Neuronal stem cell (in vitro differentiated cells): Measurements from ENCODE around the gene BMS1.

ENCODE experiments used
- DNase-seq: peaks from one replicate; pipeline ENCODE4 v3.0.0-alpha.2; 2013; ENCODE audit warnings: low spot score
- H2AFZ ChIP-seq: one replicate; pipeline ENCODE4 v1.6.1; 2013; ENCODE audit warnings: mild to moderate bottlenecking, low read length, inconsistent platforms
- H2AK5ac ChIP-seq: 2 replicates; pipeline ENCODE4 v1.6.1; 2013; ENCODE audit warnings: low read depth, mild to moderate bottlenecking, inconsistent platforms, low read length, moderate library complexity, mixed read lengths
- H2BK120ac ChIP-seq: 2 replicates; pipeline ENCODE4 v1.6.1; 2013; ENCODE audit warnings: low read depth, mild to moderate bottlenecking, inconsistent platforms, low read length, moderate library complexity, mixed read lengths
- H2BK12ac ChIP-seq: one replicate; pipeline ENCODE4 v1.6.1; 2013; ENCODE audit warnings: low read length, inconsistent platforms
- H2BK15ac ChIP-seq: 2 replicates; pipeline ENCODE4 v1.6.1; 2013; ENCODE audit warnings: mild to moderate bottlenecking, low read length, inconsistent platforms, mixed read lengths
- H2BK5ac ChIP-seq: one replicate; pipeline ENCODE4 v1.6.1; 2013; ENCODE audit warnings: inconsistent platforms, mild to moderate bottlenecking, low read length, moderate library complexity
- H3K14ac ChIP-seq: one replicate; pipeline ENCODE4 v1.6.1; 2013; ENCODE audit warnings: low read length, inconsistent platforms
- H3K18ac ChIP-seq: 2 replicates; pipeline ENCODE4 v1.6.1; 2013; ENCODE audit warnings: low read length, inconsistent platforms
- H3K23ac ChIP-seq: 2 replicates; pipeline ENCODE4 v1.6.1; 2013; ENCODE audit warnings: low read depth, mild to moderate bottlenecking, mixed read lengths, low read length, inconsistent platforms; ENCODE audit not compliant: poor library complexity
- H3K27ac ChIP-seq: replicated peaks from 3 replicates; pipeline ENCODE4 v1.5.1; 2013; ENCODE audit warnings: low read length, inconsistent platforms
- H3K27me3 ChIP-seq, 3 experiments: 2 replicates each; pipeline ENCODE4 v1.6.1; 2013; ENCODE audit warnings: low read length in 3 of 3, mild to moderate bottlenecking in 2 of 3, inconsistent platforms in 1 of 3, low read depth in 1 of 3, mixed read lengths in 1 of 3, moderate library complexity in 1 of 3; ENCODE audit not compliant: control insufficient read depth in 3 of 3, insufficient read depth in 3 of 3
- H3K36me3 ChIP-seq, 2 donors: replicated peaks in 1 of 2; 2 replicates each; pipeline ENCODE4 v1.6.1; 2013; ENCODE audit warnings: low read length in 2 of 2; ENCODE audit not compliant: control insufficient read depth in 2 of 2, insufficient read depth in 2 of 2
- H3K4ac ChIP-seq: 2 replicates; pipeline ENCODE4 v1.6.1; 2013; ENCODE audit warnings: inconsistent platforms, mild to moderate bottlenecking, low read length, moderate library complexity
- H3K4me1 ChIP-seq, 2 donors: 1 replicate in 1 of 2; 2 replicates in 1 of 2; pipeline ENCODE4 v1.6.1; 2013; ENCODE audit warnings: low read length in 2 of 2, low read depth in 1 of 2; ENCODE audit not compliant: control insufficient read depth in 2 of 2, insufficient read depth in 1 of 2
- H3K4me2 ChIP-seq: one replicate; pipeline ENCODE4 v1.6.1; 2013; ENCODE audit warnings: mild to moderate bottlenecking, low read length, inconsistent platforms; ENCODE audit not compliant: insufficient read depth, poor library complexity, severe bottlenecking
- H3K4me3 ChIP-seq, 2 donors: 2 replicates each; pipeline ENCODE4 v1.5.1; 2013; ENCODE audit warnings: low read length in 2 of 2, mild to moderate bottlenecking in 2 of 2, inconsistent platforms in 1 of 2, moderate library complexity in 1 of 2
- H3K79me1 ChIP-seq: one replicate; pipeline ENCODE4 v1.6.1; 2013; ENCODE audit warnings: low read depth, mild to moderate bottlenecking, inconsistent platforms, low read length, moderate library complexity
- H3K9ac ChIP-seq: one replicate; pipeline ENCODE4 v1.6.1; 2013; ENCODE audit warnings: mild to moderate bottlenecking, low read depth, low read length, inconsistent platforms; ENCODE audit not compliant: poor library complexity
- H3K9me3 ChIP-seq, 2 donors: replicated peaks in 1 of 2; 2 replicates each; pipeline versions ENCODE3 to v1.6.1; 2013; ENCODE audit warnings: low read length in 2 of 2, mild to moderate bottlenecking in 2 of 2, inconsistent platforms in 1 of 2, low read depth in 1 of 2, mixed read lengths in 1 of 2, moderate library complexity in 1 of 2; ENCODE audit not compliant: control insufficient read depth in 2 of 2, insufficient read depth in 1 of 2
- H4K8ac ChIP-seq: one replicate; pipeline ENCODE4 v1.6.1; 2013; ENCODE audit warnings: low read depth, mild to moderate bottlenecking, inconsistent platforms, low read length, moderate library complexity
- H4K91ac ChIP-seq: one replicate; pipeline ENCODE4 v1.6.1; 2013; ENCODE audit warnings: low read length, low read depth, mild to moderate bottlenecking, inconsistent platforms; ENCODE audit not compliant: poor library complexity
- WGBS, 2 donors: extraction: QIAGEN DNeasy Blood & Tissue Kit; methylation state at CpG; one replicate each; pipeline ENCODE4 v1.1.7; 2013; ENCODE audit warnings: missing lambda C conversion rate in 2 of 2, mixed read lengths in 1 of 2; ENCODE audit not compliant: insufficient read length in 2 of 2, insufficient replicate concordance in 1 of 2; ENCODE audit errors: extremely low coverage in 2 of 2; 5-methylcytosine and 5-hydroxymethylcytosine counted together

BMS1 gene

DNA sequence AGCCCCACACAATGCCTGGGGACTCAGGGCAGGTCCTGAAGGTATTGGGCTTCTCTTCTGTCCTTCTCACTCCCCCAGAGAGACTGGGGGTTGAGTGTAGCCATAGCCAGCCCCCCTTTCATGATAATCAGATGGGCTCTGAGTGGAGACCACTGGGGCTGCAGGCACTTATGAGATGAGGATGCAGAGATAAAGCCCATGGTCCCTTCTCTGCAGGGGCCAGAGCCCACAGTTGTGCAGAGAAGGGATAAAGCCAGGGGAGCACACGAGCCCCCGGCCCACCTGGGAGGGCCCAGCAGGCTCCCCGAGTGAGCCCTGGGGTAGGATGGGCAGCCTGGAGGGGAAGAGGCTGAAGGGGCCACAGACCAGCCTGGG, 96.2 kb downstream of the BMS1 start:
- no peaks in the 10 kb centered on the region for H3K27me3 ChIP-seq
- H3K18ac ChIP-seq = peak overlapping the region; percentile 46
- H3K9ac ChIP-seq = no peak overlapping the region
- DNase-seq = no peak
- no peaks in the 10 kb centered on the region for H3K36me3 ChIP-seq
- H3K4ac ChIP-seq = no peak overlapping the region
- peaks cover 0 to 2% of the 10 kb centered on the region in 2 donors for H3K9me3 ChIP-seq
- H3K27ac ChIP-seq = no peak overlapping the region
- no peak overlapping the region for H3K23ac ChIP-seq
- H2BK5ac ChIP-seq = no peak overlapping the region
- H2BK120ac ChIP-seq = no peak overlapping the region
- no peak overlapping the region for H3K4me2 ChIP-seq
- H2AK5ac ChIP-seq = peak overlapping the region; percentile 56
- H2BK15ac ChIP-seq = no peak overlapping the region
- H3K79me1 ChIP-seq = peaks cover 2% of the 10 kb centered on the region
- no peak overlapping the region for H3K4me3 ChIP-seq
- no peak overlapping the region for H4K8ac ChIP-seq
- H2AFZ ChIP-seq = no peak overlapping the region
- H3K14ac ChIP-seq = no peak overlapping the region
- peak overlapping the region; percentile 12 for H4K91ac ChIP-seq
- H2BK12ac ChIP-seq = no peak overlapping the region
- WGBS, 2 donors = no CpG with 5 or more reads among the region's 3 CpGs
- peaks cover 2 to 6% of the 10 kb centered on the region in 2 donors for H3K4me1 ChIP-seq

DNA sequence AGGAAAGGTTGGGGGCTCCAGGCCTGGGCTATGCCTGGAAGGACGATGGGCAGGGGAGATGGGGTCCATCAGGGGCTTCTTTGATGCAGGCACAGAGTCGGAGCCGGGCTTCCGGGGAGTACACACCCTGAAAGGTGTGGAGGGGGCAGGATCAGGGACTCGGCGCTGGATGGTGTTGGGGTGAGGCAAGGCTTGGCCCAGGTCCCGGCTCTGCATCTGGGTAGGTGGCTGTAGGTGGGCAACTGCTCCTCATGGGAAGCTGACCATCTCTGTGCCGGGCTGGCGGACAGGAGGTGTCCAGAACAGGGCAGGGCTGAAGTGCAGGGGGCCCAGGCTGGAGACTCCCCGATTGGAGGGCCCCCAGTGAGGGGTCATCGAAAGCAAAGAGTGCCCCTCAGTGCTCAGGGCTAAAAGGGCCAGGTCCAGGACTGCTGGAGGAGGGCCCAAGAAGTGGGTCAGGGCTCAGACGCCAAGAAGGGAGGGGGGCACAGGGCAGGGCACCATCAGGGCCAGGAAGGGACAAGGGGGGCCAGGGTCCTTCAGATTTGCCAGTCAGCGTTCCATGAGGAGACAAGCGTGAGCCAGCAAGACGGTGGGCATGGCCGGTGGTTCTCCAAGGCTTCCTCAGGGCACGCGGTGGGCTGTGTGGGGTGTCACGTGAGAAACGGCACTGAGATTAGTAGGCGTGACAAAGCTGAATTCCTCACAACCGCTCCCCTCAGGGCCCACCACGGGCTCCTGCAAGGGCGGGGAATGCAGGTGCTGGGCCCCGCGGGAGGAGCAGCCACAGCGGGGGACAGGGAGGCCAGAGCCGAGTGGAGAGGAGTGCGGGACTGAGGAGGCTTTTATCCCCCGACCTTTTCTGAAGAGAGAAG, 97.0 kb downstream of the BMS1 start:
- no peak overlapping the region for H3K4me3 ChIP-seq
- no peaks in the 10 kb centered on the region for H3K27me3 ChIP-seq
- no peak overlapping the region for H3K9ac ChIP-seq
- H3K23ac ChIP-seq = peak overlapping the region; percentile 89
- H3K36me3 ChIP-seq = no peaks in the 10 kb centered on the region
- no peak overlapping the region for H2BK120ac ChIP-seq
- H2AK5ac ChIP-seq = peak overlapping the region; percentile 56
- H2BK15ac ChIP-seq = peak overlapping the region; percentile 26
- DNase-seq = no peak
- H3K4me1 ChIP-seq = peaks cover 2 to 6% of the 10 kb centered on the region in 2 donors
- H3K4ac ChIP-seq = no peak overlapping the region
- peak overlapping the region; percentile 38 for H3K14ac ChIP-seq
- H3K79me1 ChIP-seq = peaks cover 2% of the 10 kb centered on the region
- H2BK12ac ChIP-seq = peak overlapping the region; percentile 41
- H2BK5ac ChIP-seq = peak overlapping the region; percentile 75
- no peak overlapping the region for H2AFZ ChIP-seq
- no peak overlapping the region for H4K8ac ChIP-seq
- no peak overlapping the region for H3K4me2 ChIP-seq
- H4K91ac ChIP-seq = no peak overlapping the region
- WGBS, 2 donors = no CpG with 5 or more reads among the region's 30 CpGs
- H3K18ac ChIP-seq = no peak overlapping the region
- no peak overlapping the region for H3K27ac ChIP-seq
- peaks cover 0 to 2% of the 10 kb centered on the region in 2 donors for H3K9me3 ChIP-seq

DNA sequence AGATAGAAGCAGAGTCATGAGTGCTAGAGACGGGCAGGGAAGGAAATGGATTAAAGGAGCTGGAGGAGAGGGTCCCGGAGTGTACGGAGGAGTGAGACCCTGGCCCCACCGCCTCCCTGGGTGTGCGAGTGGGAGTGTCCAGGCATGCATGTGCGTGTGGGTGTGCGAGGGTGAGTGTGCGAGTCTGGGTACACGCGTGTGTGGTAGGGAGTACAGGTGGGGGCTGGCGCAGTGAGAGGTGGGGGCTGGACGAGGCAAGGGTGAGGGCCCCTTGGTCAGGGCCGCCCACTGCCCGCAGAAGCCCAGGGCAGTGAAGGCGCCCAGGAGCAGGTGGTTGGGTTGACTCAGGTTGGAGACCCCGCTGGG, 97.6 kb downstream of the BMS1 start:
- no peak overlapping the region for H2AFZ ChIP-seq
- DNase-seq = no peak
- no peak overlapping the region for H4K8ac ChIP-seq
- peaks cover 2 to 6% of the 10 kb centered on the region in 2 donors for H3K4me1 ChIP-seq
- peaks cover 0 to 2% of the 10 kb centered on the region in 2 donors for H3K9me3 ChIP-seq
- no peak overlapping the region for H3K4me2 ChIP-seq
- H3K14ac ChIP-seq = peak overlapping the region; percentile 38
- no peak overlapping the region for H2BK12ac ChIP-seq
- no peak overlapping the region for H2BK15ac ChIP-seq
- no peaks in the 10 kb centered on the region for H3K27me3 ChIP-seq
- H3K4me3 ChIP-seq = peak overlapping the region in 1 of 2 donors; percentile 22
- no peak overlapping the region for H3K27ac ChIP-seq
- no peak overlapping the region for H3K4ac ChIP-seq
- H4K91ac ChIP-seq = no peak overlapping the region
- H3K36me3 ChIP-seq = no peaks in the 10 kb centered on the region
- H3K9ac ChIP-seq = no peak overlapping the region
- H3K79me1 ChIP-seq = peaks cover 2% of the 10 kb centered on the region
- no peak overlapping the region for H2AK5ac ChIP-seq
- no CpG with 5 or more reads among the region's 16 CpGs for WGBS, 2 donors
- H2BK120ac ChIP-seq = peak overlapping the region; percentile 87
- H2BK5ac ChIP-seq = peak overlapping the region; percentile 75
- H3K18ac ChIP-seq = no peak overlapping the region
- no peak overlapping the region for H3K23ac ChIP-seq

DNA sequence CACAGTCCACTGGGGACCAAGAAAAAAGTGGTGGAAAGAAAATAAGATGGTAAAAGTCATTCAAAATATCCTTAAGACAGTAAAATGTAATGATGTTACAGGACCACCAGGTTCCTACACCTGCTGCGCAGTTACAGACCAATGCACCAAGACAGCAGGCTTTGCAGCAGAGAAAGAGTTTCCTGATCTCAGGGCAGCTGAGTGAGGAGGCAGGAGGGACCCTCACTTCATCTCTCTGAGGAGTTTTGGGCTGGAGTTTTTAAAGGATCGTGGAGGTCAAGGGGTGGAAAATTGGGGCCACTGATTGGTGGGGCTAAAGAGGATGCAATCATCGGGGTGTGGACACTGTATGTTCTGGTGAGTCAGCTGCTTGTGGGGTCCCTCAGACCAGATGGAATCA, 100.0 kb downstream of the BMS1 start:
- no peaks in the 10 kb centered on the region for H3K36me3 ChIP-seq
- no peak overlapping the region for H4K91ac ChIP-seq
- H2BK5ac ChIP-seq = no peak overlapping the region
- H3K4me3 ChIP-seq = no peak overlapping the region
- no peak overlapping the region for H3K23ac ChIP-seq
- H3K27me3 ChIP-seq = no peaks in the 10 kb centered on the region
- H4K8ac ChIP-seq = no peak overlapping the region
- H3K27ac ChIP-seq = no peak overlapping the region
- H3K18ac ChIP-seq = no peak overlapping the region
- no peak overlapping the region for H2BK120ac ChIP-seq
- no peak overlapping the region for H3K14ac ChIP-seq
- peaks cover 0 to 2% of the 10 kb centered on the region in 2 donors for H3K9me3 ChIP-seq
- H3K9ac ChIP-seq = no peak overlapping the region
- H3K4me2 ChIP-seq = no peak overlapping the region
- H3K4ac ChIP-seq = no peak overlapping the region
- no peak overlapping the region for H2BK15ac ChIP-seq
- peaks cover 2% of the 10 kb centered on the region for H3K79me1 ChIP-seq
- WGBS, 2 donors = no CpG with 5 or more reads among the region's 3 CpGs
- H2AK5ac ChIP-seq = no peak overlapping the region
- no peak overlapping the region for H2AFZ ChIP-seq
- H3K4me1 ChIP-seq = no peaks in the 10 kb centered on the region
- no peak for DNase-seq
- H2BK12ac ChIP-seq = no peak overlapping the region
